HG02943 (cell line): Measurements from ENCODE around the gene NPW.

ENCODE experiments used
- ATAC-seq: cut with Tn5 transposase; IDR thresholded peaks from one replicate; pipeline ENCODE4 v1.9.1; 2021; ENCODE audit warnings: mild to moderate bottlenecking, low read depth, moderate library complexity; ENCODE audit not compliant: unreplicated experiment

The NPW gene

GRCh38 chr16:2019518-2019920 is at the start of gene NPW:
Gene NPW (plus strand): TSS chr16:2019785.
- ATAC-seq: no peak

GRCh38 chr16:1971796-1972489 is 47.6 kb upstream of the NPW start, which contains the start of gene TBL3:
Gene TBL3 (plus strand): TSS chr16:1972053. CDS start chr16:1972165, 112 bp downstream.
- peak; percentile 81 for ATAC-seq

DNA sequence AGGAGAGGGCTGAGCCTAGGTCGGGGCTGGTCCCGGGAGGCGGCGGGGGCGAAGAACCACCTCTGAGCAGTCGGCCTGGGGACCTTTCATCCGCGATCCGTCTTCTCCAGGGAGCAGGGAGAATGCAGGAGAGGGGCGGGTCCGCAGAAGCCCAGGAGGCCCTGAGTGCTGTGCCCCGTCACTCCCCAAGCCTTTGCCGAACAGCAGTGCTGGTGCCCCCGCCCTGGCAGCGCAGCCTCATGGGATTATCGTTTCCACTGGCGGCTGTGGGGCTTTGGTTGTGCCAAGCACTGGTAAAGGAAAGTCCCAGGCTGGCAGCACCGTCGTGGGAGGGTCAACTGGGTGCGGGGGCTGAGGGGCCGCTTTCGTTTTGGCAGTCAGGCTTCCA is 47.1 kb upstream of the NPW start:
- no peak for ATAC-seq

DNA sequence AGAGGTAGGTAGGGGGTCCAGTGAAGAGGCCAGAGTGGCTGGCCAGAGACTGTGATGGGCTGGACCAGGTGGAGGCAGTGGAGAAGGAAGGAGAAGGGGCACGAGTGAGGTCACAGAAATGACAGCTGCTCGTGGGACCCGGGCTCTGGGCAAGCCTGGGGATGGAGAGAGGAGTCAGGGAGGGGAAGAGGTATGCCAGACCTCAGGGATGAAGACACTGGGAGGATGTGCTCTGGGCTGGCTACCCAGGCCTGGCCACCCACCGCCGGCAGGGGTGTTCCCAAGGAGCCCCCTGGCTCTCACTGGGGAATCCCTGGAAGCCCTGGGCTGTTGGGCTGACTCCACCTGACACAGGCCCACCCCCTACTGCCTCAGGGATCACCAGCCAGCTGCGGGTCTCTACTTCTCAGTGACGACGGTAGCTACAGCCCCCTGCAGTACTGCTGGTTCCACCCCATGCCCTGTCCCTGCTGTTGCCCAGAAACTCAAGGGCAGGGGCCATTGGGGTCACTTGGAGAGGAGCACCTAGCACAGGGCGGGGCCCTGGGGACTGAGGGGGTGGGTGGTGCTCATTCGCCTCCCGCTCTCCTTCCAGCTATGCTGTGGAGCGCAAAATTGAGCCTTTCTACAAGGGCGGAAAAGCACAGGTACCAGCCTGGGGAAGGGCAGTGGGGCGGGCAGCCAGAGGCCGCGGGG is 46.0 kb upstream of the NPW start:
- ATAC-seq: no peak

GRCh38 chr16:1974157-1975070 is 45.2 kb upstream of the NPW start:
- no peak for ATAC-seq

DNA sequence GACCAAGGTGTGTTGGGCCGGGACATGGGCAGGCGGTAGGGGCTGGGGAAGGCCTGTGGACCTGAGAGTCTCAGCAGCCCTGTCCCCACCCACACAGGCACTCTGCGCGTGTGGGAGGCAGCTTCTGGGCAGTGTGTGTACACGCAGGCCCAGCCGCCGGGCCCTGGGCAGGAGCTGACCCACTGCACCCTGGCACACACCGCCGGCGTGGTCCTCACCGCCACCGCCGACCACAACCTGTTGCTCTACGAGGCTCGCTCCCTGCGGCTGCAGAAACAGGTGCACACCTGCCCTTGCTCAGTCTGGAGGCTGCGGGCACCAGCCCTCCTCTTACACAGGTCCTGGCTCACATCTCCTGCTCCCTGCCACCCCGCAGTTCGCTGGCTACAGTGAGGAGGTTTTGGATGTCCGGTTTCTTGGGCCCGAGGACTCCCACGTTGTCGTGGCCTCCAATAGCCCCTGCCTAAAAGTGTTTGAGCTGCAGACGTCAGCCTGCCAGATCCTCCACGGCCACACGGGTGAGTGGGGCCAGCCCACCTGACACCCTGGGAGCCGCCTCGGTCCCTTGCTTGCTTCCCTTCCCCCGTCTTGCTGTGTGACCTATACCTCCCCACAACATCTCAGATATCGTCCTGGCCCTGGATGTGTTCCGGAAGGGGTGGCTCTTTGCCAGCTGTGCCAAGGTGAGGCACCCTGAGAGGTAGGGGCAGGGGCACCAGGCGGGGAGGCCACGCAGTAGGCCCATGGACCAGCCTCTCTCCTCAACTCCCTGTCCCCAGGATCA is 44.0 kb upstream of the NPW start:
- ATAC-seq: no peak

- ATAC-seq: no peak
Measured at GRCh38 chr16:1976216-1976520, 43.4 kb upstream of the NPW start.

- ATAC-seq: no peak
Measured at GRCh38 chr16:1976951-1977874, 42.4 kb upstream of the NPW start.

DNA sequence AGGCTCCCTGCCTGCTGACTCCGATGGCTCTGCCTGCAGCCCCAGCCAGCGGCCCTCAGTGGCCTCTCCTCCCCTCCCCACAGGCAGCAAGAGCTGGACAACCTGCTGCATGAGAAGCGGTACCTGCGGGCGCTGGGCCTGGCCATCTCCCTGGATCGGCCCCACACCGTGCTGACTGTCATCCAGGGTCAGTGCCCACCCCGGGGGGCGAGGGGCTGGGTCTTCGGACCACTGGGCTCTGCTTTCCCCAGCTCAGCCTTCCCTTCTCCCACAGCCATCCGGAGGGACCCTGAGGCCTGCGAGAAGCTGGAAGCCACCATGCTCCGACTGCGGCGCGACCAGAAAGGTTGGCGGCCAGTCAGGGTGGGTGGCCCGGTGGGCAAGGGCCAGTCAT is 41.7 kb upstream of the NPW start:
- no peak for ATAC-seq

GRCh38 chr16:1978476-1979120 is 41.0 kb upstream of the NPW start:
- no peak for ATAC-seq

DNA sequence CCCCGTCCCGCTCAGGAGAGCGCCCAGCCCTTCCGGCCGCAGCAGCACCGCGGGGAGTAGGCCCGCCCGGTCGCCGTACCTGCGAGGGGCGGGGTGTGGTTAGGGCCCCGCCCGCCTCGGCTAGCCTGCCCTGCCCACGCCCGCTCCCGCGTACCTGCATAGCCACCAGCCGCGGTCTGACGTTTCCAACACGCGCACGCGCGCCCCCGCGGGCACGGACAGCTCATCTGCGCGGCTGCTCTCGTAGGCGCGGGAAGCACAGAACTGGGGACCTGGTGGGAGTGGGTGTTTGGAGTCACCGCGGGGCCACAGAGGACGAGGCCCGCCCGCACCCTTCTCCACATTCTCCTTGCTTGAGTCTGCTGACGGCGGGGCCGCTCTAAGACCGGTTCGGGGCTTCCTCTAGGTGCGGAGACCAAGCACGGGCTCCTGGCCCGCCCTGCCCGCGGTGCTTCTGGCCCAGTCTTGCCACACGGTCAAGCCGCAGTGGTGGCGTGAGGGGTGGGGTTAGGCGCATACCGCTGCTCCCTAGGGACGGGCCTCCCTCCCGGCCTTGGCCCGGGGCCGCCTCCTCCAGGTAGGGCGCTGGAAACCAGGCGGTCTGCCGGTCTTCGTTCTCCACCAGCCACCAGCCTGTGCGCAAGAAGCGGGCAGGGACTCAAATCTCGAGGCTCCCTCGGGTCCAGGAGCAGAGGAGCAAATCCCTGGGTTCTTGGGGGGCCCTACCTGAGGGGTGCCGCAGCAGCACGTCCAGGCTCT is 40.1 kb upstream of the NPW start:
- ATAC-seq: no peak

- ATAC-seq: no peak
Measured at GRCh38 chr16:1980030-1980769, 39.4 kb upstream of the NPW start.

- ATAC-seq: no peak
Measured at GRCh38 chr16:1980770-1981087, 38.9 kb upstream of the NPW start.

DNA sequence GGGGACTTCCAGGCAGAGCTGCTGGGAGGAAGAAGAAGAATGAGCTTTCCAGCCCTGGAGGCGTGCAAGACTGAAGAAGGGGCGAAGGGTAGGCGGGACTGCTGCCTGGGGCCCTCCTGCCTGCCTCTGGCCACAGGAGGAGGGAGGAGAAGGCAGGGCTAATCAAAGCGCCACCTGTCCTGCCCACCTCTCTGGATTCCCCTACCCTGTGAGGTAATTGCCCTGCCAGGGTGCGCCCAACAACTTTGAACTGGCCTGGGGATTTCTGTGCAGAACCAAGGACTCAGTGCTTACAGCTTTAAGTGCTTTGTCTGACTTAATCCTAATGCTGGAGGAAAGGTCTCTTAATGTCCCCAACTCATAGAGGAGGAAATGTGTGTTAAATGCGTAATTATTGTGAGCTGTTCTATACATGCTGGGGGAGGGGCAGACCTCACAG is 38.2 kb upstream of the NPW start, which contains the start of gene NOXO1:
Gene NOXO1 (minus strand): TSS at position 72 of the 439 bp plus-strand sequence. CDS start 290 bp downstream, outside the sequence.
- ATAC-seq: no peak

DNA sequence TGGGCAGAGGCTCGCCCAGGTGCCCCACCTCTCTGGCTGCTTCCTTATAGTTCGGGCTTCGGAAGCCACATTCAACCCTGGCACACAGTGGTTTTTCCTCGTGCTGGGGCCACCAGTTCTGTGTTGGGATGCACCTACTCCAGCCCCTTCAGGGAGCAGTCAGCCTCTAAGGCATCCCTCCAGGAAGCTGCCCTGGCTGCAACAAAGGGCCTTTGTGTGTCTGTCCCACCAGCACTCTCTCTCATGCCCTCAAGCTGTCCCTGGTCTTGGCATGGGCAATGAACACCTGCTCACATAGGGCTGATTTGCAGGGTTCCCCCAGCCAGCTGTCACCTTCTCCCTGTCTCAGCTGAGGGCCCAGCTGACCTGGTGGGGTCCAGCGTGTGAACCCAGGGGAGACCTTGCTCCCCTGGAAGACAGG is 37.6 kb upstream of the NPW start:
- no peak for ATAC-seq

DNA sequence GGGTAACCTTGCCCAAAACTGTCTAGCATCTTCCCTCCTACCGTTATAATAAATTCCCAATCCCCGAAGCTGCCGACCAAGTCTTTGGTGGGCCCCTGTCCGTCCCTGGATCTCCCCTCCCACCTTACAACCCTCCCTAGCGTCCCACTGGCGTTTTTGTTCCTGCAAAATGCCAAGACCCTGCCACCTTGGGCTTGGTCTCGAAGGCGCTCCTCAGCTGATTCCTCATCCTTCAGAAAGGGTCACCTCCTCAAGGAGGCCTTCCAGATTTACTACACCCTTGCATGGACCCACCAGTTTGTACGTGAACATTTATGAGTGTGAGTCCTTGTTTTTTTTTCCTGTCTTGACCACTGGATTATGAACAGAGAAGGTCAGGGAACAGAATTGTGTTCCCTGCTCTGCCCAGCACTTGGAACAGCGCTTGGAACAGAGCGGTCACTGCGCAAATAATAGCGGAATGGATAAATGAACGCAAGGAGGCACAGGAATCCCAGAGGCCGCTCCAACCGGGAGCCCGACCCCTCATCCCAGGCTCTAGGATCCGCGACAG is 36.5 kb upstream of the NPW start:
- ATAC-seq: no peak
